ES-I3 (cell line): ENCODE results near the gene UBE3B.

Experiments used
- H3K36me3 ChIP-seq: 2 replicates; pipeline ENCODE4 v1.6.1; 2013; ENCODE audit warnings: mild to moderate bottlenecking, low read length, control low read depth, moderate library complexity; ENCODE audit not compliant: insufficient read depth
- H3K4me1 ChIP-seq: 2 replicates; pipeline ENCODE4 v1.6.1; 2013; ENCODE audit warnings: mild to moderate bottlenecking, control low read depth, low read length; ENCODE audit not compliant: insufficient read depth
- H3K9ac ChIP-seq: 2 replicates; pipeline ENCODE4 v1.6.1; 2013; ENCODE audit warnings: low read depth, mild to moderate bottlenecking, low read length, moderate library complexity
- H3K9me3 ChIP-seq: 2 replicates; pipeline ENCODE4 v1.6.1; 2013; ENCODE audit warnings: mild to moderate bottlenecking, low read length, moderate library complexity; ENCODE audit not compliant: control insufficient read depth, insufficient read depth

The UBE3B gene

DNA sequence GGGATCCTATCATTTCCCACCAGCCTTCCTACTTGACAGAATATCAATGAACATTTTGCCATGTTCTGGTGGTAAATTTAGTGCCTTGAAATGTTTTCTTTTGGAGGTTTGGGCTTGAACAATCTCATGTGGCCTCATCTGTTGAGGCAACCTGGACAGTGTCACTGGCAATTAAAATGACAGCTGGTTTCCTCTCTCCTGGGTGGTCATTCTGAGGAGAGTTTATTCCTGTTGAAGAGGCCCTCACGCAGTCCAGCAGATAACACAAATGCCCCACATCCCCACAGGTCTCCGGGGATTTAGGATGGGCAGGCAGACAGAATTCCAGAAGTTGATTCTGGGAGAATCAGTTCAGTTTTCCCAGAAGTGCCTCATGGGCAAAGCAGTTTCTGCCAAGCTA lies 54.0 kb downstream of the UBE3B start:
- no peak overlapping the region for H3K9ac ChIP-seq
- H3K36me3 ChIP-seq = peaks cover 9% of the 10 kb centered on the region; the same call in 1 of the 2 replicates
- no peaks in the 10 kb centered on the region for H3K4me1 ChIP-seq
- H3K9me3 ChIP-seq = no peaks in the 10 kb centered on the region

DNA sequence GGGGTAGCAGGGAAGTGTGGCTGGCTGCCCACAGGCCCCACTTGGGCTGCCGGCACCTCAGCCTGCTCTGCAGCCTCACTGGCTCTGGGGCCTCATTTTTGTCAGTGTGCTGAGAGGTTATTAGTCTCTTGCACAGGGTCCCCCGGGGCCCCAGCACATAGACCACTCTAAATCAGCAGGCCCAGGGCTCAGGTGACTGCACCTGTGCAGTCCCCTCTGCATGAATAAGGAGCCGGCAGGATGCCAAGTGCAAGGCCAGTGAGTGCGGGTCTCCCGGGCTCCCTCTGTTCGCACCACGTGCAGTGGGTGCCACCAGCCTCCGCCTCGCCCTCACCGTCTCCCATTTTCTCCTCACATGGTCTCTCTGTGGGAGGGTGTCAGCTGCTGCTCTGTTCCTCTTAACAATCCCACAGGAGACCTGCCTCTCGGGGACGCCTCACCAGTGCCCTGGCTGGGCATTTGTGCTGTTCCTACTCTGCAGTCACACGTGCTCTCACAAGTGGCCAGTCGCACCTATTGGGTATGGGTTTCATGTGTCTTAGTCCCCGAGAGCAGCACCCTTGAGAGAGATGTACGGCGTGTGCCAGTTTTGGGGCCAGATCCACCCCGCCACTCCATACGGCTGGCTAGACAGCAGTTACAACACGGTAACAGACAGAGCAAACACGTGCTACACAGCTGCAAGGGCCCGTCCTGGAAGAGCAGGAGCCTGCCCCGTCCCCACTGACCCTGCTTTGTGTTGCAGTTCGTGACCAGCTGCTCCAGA lies 55.5 kb downstream of the UBE3B start:
- H3K9ac ChIP-seq = no peak overlapping the region
- H3K4me1 ChIP-seq = no peaks in the 10 kb centered on the region
- peaks cover 9% of the 10 kb centered on the region; the same call in 1 of the 2 replicates for H3K36me3 ChIP-seq
- H3K9me3 ChIP-seq = no peaks in the 10 kb centered on the region

DNA sequence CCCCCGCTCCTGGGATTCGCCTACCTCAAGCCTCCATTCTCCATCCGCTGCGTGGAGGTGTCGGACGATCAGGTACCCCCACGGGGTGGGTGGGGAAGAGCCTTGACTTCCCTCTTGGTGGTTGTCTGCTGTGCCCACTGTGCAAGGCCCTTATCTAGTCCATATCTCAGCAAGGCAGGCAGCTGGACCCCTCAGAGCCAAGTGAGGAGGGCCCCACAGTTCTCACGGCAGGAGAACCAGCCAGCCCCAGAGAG lies 56.0 kb downstream of the UBE3B start:
- H3K4me1 ChIP-seq = no peaks in the 10 kb centered on the region
- H3K36me3 ChIP-seq = peaks cover 9% of the 10 kb centered on the region; the same call in 1 of the 2 replicates
- H3K9ac ChIP-seq = no peak overlapping the region
- H3K9me3 ChIP-seq = no peaks in the 10 kb centered on the region

DNA sequence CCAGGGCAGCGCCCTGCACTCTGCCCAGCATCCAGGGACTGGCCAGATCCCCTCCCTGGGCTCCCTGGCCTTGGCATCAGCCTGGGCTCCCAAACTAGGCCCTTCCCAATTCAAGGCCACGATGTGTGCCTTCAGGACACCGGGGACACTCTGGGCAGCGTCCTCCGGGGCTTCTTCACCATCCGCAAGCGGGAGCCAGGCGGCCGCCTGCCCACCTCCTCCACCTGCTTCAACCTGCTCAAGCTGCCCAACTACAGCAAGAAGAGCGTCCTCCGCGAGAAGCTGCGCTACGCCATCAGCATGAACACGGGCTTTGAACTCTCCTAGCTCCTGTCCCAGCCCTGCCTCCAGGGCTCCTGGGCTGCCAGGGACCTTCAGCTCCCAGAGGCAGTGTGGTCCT lies 57.0 kb downstream of the UBE3B start:
- Histone ChIP-seq H3K36me3 (peaks cover 9% of the 10 kb centered on the region; the same call in 1 of the 2 replicates), H3K4me1 (no peaks in the 10 kb centered on the region), H3K9ac (no peak overlapping the region), H3K9me3 (no peaks in the 10 kb centered on the region)

DNA sequence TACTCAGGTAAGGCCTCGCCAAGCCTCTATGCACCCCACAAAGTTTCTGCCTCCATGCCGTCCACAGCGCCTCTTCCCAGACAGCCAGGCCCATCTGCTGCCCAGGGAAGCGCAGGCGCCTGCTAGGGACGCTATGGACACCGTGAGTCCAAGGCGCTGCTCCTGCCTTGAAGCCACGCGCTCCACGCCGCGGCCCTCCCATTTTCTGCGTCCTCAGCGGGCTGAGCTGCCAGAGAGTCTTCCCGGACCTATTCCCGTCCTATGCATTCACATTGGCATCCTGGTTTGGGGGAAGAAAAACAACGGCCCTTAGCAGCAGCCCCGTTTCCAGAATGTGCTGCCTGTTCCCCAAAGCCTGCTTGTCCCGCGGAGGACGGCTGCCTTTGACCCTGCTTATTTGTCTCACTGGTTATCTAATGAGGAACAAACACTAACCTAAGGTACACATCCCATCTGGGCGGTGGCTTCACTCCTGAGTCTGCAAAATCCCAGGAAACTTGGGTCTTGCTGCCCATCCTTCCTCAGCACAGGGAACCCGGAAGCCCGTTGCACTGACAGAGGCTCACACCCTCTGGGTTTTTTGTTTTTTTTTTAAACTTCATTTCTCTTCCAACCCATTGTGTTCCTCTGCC lies 57.9 kb downstream of the UBE3B start:
- Histone ChIP-seq H3K9me3 (no peaks in the 10 kb centered on the region), H3K9ac (no peak overlapping the region), H3K4me1 (no peaks in the 10 kb centered on the region), H3K36me3 (peaks cover 9% of the 10 kb centered on the region; the same call in 1 of the 2 replicates)

DNA sequence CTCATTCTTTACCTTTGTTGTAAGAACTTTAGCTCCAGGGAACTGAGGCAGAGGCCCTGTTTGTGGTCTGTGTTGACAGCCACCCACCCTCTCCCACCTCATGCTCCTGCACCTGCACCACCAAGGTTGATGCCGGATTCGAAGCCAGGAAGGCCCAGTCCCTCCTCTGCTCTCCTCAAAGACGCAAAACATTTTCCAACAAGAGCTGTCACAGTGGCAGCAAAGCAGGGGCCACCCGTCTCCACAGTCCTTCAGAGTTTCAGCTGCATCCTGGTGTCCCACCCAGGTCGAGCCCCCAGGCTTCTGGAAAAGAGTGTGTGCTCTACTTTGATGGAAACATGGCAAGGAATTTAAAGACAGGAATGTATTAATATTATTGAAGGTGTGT lies 58.4 kb downstream of the UBE3B start:
- Histone ChIP-seq H3K9ac (no peak overlapping the region), H3K4me1 (no peaks in the 10 kb centered on the region), H3K36me3 (0 out of 2 replicates have a peak, but pooled peaks cover 5% of the 10 kb centered on the region), H3K9me3 (no peaks in the 10 kb centered on the region)

DNA sequence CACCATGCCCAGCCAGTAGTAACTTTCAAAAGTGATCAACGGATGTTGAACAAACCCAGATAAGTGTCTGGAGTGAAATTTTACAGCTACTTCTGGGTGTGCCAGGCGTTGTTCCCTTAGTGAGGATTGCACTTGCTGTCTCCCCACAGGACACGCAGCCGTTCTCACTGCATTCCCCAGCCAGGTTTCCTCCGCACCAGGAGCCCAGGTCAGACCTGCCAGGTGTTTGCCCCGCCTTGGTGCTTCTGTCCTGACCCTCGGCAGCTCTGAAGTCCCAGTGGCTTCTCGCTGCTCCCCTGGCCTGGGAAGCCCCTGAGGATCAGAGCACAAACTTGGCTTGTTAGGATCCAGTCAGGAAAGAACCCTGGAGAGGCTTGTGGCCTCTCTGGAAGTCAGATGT lies 59.7 kb downstream of the UBE3B start:
- H3K36me3 ChIP-seq = no peaks in the 10 kb centered on the region
- H3K4me1 ChIP-seq = no peaks in the 10 kb centered on the region
- no peaks in the 10 kb centered on the region for H3K9me3 ChIP-seq
- no peak overlapping the region for H3K9ac ChIP-seq

DNA sequence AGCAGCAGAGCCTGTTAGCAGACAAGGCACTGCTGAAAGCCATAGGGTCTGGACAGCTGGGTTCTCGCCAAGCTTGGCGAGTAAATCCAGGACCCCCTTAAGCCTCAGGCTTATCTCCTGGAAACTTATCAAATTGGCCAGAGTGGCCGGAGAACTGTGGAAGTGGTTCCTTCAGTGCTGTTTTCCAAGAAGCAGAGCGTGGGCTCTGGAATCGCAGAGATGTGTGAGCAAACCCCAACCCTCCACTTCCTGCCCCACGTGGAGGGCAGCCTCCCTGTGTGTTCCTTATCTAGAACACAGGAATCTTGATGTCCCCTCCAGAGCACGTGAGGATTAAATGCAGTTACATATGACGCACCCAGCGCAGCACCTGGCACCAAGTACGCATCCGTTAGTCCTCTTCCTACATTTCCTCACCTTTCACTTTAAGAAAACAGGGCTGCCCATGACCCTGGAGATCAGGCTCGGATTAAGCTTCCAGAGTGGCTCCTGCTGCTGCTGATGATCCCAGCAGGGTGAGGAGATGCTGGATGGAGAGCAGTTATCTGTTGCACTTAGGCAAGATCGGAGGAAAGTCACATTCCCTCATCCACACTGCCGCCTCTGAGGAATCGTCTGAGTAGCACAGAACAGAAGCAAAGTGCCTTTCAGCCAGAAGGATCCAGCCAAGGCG lies 60.9 kb downstream of the UBE3B start:
- no peaks in the 10 kb centered on the region for H3K36me3 ChIP-seq
- no peaks in the 10 kb centered on the region for H3K4me1 ChIP-seq
- no peaks in the 10 kb centered on the region for H3K9me3 ChIP-seq
- no peak overlapping the region for H3K9ac ChIP-seq

DNA sequence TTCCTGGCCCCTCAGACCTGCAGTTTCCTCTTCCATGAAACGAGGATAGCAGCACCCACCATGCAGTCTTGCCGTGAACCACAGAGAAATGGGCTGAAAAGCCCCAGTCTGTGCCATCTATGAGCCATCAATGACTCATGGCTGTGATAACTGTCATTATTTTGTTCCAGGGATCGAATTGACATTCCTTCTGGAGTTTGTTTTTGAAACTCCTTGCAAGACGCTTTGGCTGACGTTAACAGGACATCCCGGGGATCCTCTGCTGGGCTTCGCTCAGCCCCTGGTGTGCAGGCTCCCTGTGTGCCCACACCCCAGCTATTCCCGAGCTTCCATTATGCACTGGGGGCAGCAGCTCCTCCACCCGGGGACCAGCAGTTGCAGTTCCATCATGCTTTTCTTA lies 62.1 kb downstream of the UBE3B start:
- Histone ChIP-seq H3K4me1 (no peaks in the 10 kb centered on the region), H3K9me3 (no peaks in the 10 kb centered on the region), H3K9ac (no peak overlapping the region), H3K36me3 (no peaks in the 10 kb centered on the region)

DNA sequence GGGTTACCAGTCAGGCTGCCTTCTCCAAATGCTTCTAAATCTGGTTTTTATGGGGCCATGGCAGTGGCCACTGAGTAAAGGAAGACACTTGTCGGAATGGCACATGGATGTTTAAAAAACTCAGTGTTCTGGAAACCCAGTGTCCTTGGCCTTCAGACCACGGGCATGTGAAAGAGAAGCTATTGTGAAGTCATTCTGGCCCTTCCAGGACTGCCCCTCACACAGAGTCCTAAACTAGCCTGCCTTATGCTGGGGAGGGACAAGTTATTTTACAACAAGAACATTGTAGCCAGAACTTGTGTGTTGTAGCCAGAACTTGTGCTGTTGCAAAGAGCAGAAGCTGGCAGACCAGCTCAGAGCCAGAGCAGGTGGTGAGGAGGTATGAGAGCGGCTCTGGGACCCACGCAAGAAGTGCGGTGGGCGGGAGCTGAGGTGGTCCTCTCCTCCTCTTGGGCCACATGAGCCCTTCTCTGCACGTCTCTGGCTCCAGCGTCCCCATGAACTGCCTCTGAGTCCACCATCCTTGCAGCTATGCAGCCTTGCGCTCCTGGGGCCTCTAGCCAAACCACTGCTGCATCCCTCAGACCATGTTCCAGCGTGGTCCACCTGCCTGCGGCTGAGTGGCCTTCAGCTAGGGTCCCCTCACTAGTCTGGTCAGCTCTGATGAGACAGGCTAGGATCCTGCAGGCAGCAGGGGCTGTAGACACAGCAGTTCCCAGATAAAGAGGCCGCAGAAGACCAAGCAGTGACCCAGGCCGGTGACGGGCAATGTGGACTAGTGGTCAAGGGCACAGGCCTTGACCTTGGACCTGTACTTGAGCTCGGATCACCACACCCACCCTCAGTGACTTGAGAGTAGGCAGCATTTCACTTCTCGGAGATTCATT lies 63.3 kb downstream of the UBE3B start:
- H3K9me3 ChIP-seq = no peaks in the 10 kb centered on the region
- H3K9ac ChIP-seq = no peak overlapping the region
- no peaks in the 10 kb centered on the region for H3K4me1 ChIP-seq
- H3K36me3 ChIP-seq = no peaks in the 10 kb centered on the region

DNA sequence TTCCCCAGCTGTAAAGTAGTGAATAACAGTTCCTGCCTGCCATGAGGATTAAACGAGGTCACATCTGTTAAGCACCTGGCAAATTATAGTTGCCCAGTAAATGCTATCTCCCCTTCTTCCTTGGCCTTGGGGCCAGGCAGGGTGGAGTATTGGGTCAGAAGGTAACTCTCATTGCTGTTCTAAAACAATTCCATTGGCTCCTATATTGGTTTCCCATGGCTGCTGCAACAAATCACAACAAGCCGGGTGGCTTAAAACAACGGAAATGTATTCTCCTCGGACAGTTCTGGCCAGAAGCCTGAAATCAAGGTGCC lies 63.9 kb downstream of the UBE3B start:
- no peak overlapping the region for H3K9ac ChIP-seq

DNA sequence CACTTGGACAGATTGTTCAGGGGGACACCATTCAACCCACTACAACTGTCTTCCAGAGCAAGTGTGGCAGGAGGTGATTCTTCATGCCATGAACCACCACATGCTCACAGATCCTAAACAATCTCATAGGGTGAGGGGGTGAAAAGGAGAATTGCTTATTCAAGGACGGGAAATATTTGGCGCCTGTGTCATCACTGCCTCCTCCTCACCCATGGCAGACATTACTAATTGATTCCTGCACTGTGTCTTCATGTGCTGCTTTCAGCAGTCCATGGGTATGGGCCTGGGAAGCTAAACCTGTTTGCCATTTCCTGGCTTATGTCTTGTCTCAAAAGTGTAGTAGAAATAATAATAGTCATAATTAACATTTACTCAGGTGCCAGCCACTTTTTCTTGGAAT lies 64.6 kb downstream of the UBE3B start:
- no peak overlapping the region for H3K9ac ChIP-seq

More for the DNA sequence above, 63.9 kb downstream of the UBE3B start:
- no peaks in the 10 kb centered on the region for H3K36me3 ChIP-seq
- no peaks in the 10 kb centered on the region for H3K9me3 ChIP-seq
- H3K4me1 ChIP-seq = no peaks in the 10 kb centered on the region

DNA sequence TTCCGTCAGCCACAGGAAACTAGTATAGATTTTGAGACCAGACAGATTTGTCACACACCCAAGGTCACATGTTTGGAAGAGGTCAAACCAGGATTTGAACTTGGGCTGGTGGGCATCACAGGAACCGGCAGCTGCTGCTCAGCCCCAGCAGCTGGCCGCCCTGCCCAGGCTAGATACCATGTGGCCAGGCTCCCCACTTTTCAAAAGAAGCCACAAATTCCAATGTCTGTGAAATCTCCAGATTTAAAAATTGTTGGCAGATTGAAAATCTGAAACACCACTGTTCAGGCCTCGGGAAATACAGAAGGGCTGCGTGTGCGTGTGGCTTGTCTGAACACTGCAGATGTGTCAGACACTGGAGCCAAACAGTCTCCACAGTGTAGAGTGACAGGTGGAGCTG lies 65.4 kb downstream of the UBE3B start:
- Histone ChIP-seq H3K9ac (no peak overlapping the region), H3K36me3 (no peaks in the 10 kb centered on the region), H3K4me1 (no peaks in the 10 kb centered on the region), H3K9me3 (no peaks in the 10 kb centered on the region)

More for the DNA sequence above, 64.6 kb downstream of the UBE3B start:
- Histone ChIP-seq H3K9me3 (no peaks in the 10 kb centered on the region), H3K4me1 (no peaks in the 10 kb centered on the region), H3K36me3 (no peaks in the 10 kb centered on the region)

DNA sequence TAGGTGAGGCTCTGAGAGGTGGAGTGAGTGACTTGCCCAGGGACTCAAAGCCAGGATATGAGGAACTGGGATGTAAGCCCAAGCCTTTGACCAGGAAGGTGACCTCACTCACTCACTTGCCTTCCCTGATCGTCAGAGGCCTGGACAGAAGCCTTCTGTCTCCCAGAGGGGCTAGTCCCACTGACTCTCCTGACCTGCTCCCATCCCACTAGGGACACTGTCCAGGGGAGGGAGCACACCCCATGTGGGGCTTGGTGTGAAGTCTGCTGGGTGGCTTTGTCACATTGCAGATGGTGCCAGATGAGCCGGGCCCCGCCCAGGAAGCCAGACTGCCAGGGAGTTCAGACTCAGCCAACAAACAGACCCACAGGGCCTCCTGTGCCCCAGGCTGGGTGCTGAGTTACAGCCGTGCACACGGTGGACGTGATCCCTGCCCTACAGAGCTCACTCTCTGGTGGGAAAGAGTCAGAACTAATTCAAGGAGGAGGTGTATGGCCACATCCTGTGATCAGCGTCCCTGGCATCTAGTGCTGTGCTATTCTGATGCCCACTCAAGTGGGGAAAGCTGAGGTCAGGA lies 67.6 kb downstream of the UBE3B start:
- H3K4me1 ChIP-seq = no peaks in the 10 kb centered on the region
- no peaks in the 10 kb centered on the region for H3K36me3 ChIP-seq
- no peaks in the 10 kb centered on the region for H3K9me3 ChIP-seq
- no peak overlapping the region for H3K9ac ChIP-seq
